Neutrophil (primary cell): ENCODE data around the gene FAM174B.

Experiments
- H3K27ac ChIP-seq: fragments of 200-600 bp; sonication (generic); 2 replicates; pipeline ENCODE4 v1.5.1; 2016; ENCODE audit warnings: mild to moderate bottlenecking, moderate library complexity
- H3K27me3 ChIP-seq: fragments of 200-600 bp; sonication (generic); 2 replicates; pipeline ENCODE4 v1.6.0; 2016; ENCODE audit warnings: mild to moderate bottlenecking
- H3K36me3 ChIP-seq: fragments of 200-600 bp; sonication (generic); 2 replicates; pipeline ENCODE4 v1.5.1; 2017
- H3K4me1 ChIP-seq, 2 experiments: fragments of 200-600 bp in 1 of 2; sonication (generic) in 1 of 2; 1 replicate in 1 of 2; 2 replicates in 1 of 2; pipeline versions ENCODE4 v1.5.1 to v1.6.1; 2013 to 2016; ENCODE audit warnings: low read depth in 1 of 2, low read length in 1 of 2, mild to moderate bottlenecking in 1 of 2, moderate library complexity in 1 of 2; ENCODE audit not compliant: control insufficient read depth in 1 of 2, insufficient read depth in 1 of 2
- H3K4me3 ChIP-seq, 2 experiments: fragments of 200-600 bp in 1 of 2; sonication (generic) in 1 of 2; 1 replicate in 1 of 2; 2 replicates in 1 of 2; pipeline ENCODE4 v1.5.1; 2013 to 2016; ENCODE audit warnings: low read depth in 1 of 2, low read length in 1 of 2, mild to moderate bottlenecking in 1 of 2, moderate library complexity in 1 of 2
- H3K9me3 ChIP-seq: fragments of 200-600 bp; sonication (generic); 2 replicates; pipeline ENCODE4 v1.5.1; 2016
- TF ChIP-seq, protein P1 (sequence below): fragments of 200-600 bp; sonication (generic); IDR thresholded peaks from 2 replicates; pipeline ENCODE4 v1.5.1; 2016; ENCODE audit warnings: antibody characterized with exemption

The FAM174B gene

DNA sequence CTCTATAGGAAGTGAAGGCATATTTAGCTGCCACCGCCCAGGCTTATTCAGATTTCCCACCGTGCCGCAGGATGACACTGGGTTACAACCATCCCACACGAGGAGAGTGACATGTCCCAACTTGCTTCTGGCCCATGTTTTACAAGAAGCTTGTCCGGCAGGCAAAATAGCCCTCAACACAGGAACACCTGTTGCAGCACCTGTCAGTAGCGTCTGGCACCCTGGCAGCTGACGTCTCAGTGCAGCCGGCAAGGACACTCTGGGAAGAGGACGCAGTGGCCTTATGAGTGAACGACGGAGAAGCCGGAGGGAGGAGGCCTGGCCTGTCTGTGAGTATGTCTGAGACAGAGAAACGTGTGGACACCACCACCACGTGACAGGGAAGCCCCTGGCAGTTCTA is 32.1 kb downstream of the FAM174B start:
- no peaks in the 10 kb centered on the region for H3K27me3 ChIP-seq
- H3K4me3 ChIP-seq: no peak overlapping the region
- no peaks in the 10 kb centered on the region for H3K4me1 ChIP-seq
- TF ChIP-seq, protein P1, sequence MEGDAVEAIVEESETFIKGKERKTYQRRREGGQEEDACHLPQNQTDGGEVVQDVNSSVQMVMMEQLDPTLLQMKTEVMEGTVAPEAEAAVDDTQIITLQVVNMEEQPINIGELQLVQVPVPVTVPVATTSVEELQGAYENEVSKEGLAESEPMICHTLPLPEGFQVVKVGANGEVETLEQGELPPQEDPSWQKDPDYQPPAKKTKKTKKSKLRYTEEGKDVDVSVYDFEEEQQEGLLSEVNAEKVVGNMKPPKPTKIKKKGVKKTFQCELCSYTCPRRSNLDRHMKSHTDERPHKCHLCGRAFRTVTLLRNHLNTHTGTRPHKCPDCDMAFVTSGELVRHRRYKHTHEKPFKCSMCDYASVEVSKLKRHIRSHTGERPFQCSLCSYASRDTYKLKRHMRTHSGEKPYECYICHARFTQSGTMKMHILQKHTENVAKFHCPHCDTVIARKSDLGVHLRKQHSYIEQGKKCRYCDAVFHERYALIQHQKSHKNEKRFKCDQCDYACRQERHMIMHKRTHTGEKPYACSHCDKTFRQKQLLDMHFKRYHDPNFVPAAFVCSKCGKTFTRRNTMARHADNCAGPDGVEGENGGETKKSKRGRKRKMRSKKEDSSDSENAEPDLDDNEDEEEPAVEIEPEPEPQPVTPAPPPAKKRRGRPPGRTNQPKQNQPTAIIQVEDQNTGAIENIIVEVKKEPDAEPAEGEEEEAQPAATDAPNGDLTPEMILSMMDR: no peak
- no peak overlapping the region for H3K27ac ChIP-seq
- H3K9me3 ChIP-seq: no peaks in the 10 kb centered on the region
- H3K36me3 ChIP-seq: no peaks in the 10 kb centered on the region

DNA sequence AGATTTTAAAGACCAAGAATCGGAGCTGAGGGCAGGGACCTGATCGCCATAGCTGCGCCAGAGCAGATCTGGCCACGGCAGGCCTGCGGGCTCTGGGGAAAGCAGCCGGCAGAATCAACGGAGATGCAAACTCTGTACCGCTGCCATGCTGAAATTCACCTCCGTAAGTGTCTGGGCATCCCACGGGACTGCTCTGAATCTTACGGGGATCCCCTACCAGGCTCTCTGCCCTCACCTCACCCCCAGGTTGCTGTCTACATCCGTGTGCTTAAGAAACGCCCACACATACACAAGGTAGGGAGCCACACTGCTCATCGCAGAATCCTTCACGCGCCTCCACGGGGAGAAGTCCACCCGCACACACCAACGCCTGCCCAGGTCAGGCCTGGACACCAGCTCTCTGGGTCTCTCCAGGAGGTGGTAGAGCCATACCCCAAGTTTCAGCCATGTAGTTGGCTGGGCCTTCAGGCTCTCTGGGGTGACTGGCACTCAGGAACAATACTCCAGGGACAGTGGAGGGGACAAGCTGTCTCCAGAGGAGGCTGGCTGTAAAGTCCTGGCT is 33.5 kb downstream of the FAM174B start:
- TF ChIP-seq, protein P1: no peak

DNA sequence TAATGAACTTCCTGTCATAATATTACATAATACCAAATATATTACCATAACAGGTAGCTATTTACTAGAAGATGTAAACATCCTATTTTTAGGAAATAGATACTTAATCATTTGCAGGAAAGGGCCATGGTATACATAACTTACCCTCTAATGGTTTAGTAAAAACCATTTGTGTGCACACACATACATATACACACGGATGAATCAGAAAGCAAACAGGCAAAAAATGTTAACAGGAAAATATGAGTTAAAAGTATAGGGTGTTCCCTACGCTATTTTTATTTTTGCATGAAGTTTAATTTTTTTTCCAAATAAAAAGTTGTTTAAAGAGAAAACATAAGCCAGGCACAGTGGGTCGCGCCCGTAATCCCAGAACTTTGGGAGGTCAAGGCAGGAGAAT is 34.6 kb downstream of the FAM174B start:
- no peaks in the 10 kb centered on the region for H3K27me3 ChIP-seq
- no peaks in the 10 kb centered on the region for H3K36me3 ChIP-seq
- no peak overlapping the region for H3K4me3 ChIP-seq
- no peak overlapping the region for H3K27ac ChIP-seq
- H3K9me3 ChIP-seq: no peaks in the 10 kb centered on the region
- no peaks in the 10 kb centered on the region for H3K4me1 ChIP-seq
- TF ChIP-seq, protein P1: no peak

More for the DNA sequence above, 33.5 kb downstream of the FAM174B start:
- Histone ChIP-seq H3K4me1 (no peaks in the 10 kb centered on the region), H3K4me3 (no peak overlapping the region), H3K27me3 (no peaks in the 10 kb centered on the region), H3K9me3 (no peaks in the 10 kb centered on the region), H3K36me3 (no peaks in the 10 kb centered on the region), H3K27ac (no peak overlapping the region)

DNA sequence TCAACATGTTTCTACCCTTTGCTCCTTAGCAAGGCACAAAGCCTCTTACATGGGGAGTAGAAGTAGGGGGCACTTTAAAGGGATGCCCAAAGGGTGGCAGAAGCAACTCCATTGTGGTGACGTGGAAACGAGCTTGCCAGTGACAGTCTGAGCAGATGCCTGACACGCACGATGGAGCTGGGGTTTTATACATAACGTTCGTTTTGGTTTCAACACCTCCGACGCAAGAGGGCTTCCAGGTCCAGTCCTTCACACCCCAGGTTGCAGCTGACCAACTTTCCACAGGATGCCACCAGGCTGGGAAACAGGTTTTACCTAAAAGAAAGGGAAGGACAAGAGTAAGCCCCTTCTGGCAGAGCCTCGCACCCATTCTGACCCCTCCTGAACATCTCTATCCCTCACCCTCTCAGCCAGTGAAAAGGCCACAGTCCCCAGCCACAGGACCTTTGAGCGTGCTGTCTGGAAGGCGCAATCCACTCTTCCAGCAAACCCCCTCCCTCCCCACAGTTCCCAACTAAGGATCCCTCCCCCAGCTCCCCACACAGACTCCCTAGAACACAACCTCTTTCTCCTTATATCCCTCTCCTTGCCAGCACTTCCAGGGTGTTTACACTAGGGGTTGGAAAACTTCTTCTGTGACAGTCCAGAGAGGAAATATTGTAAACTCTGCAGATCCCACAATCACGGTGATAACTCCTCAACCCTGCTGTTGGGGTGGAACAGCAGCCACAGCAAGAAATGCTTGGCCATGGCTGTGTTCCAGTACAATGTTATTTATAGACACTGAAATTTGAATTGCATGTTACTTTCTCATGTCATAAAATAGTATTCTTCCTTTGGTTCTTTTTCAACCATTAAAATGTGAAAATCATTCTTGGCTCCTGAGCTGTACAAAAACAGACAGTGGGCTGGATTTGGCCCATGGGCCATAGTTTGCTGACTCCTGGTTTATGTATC is 36.2 kb downstream of the FAM174B start:
- TF ChIP-seq, protein P1: no peak
- Histone ChIP-seq H3K4me3 (no peak overlapping the region), H3K4me1 (no peaks in the 10 kb centered on the region), H3K36me3 (no peaks in the 10 kb centered on the region), H3K27me3 (no peaks in the 10 kb centered on the region), H3K27ac (no peak overlapping the region), H3K9me3 (no peaks in the 10 kb centered on the region)

DNA sequence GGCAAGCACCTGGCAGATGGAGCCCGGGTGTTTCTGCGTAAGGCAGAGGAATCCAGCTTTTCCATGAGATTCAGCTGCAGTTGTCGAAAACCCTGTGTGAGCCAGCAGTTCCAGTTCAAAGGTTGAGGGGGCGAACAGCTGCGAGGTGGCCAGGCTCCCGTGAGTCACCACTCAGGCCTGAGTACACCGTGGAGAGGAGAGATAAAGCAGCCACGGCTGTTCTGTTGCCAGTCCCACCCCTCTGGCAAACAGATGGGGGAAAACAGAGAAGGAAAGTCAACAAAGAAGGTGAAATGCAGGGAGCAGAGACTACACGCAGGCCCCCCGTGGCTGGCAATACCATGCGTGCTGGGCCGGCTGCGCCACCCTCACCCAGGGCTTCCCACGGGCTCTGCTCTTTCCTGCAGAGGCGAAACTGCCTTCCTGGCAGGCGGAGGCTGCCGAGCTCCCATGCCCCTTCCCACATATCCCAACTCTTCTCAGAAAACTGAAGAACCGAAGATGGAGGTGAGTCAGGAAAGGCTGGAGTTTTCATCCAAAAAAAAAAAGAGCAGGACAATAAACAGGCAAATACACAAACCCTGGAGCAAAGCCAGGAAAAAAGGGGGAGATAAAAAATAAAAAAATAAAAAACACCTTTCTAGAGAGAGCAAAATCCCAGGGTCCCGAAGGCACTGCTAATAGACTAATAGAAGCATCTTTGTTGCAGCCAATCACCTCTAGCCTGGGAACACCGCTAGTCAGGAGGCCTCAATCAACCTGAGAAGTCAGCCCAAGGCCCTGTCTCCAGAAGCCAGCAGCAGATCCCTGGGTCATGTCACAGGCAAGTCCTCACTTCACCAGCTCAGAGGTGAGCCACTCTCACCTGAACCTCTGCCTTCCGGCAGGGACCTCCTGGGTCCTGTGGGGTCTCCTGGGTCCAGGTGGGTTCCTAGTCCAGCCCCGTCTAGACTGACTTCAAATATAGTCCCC is 37.7 kb downstream of the FAM174B start:
- H3K9me3 ChIP-seq: no peaks in the 10 kb centered on the region
- TF ChIP-seq, protein P1: no peak
- no peak overlapping the region for H3K27ac ChIP-seq
- no peaks in the 10 kb centered on the region for H3K36me3 ChIP-seq
- no peak overlapping the region for H3K4me3 ChIP-seq
- H3K27me3 ChIP-seq: no peaks in the 10 kb centered on the region
- H3K4me1 ChIP-seq: no peaks in the 10 kb centered on the region
